ENCODE data around the gene CDH5.

Gene CDH5

GRCh38 chr16:66375451-66375850, 9.0 kb downstream of the CDH5 start:
- DNase-seq = no peak

- no peak for DNase-seq
Measured at GRCh38 chr16:66376114-66376513, 9.6 kb downstream of the CDH5 start.

DNA sequence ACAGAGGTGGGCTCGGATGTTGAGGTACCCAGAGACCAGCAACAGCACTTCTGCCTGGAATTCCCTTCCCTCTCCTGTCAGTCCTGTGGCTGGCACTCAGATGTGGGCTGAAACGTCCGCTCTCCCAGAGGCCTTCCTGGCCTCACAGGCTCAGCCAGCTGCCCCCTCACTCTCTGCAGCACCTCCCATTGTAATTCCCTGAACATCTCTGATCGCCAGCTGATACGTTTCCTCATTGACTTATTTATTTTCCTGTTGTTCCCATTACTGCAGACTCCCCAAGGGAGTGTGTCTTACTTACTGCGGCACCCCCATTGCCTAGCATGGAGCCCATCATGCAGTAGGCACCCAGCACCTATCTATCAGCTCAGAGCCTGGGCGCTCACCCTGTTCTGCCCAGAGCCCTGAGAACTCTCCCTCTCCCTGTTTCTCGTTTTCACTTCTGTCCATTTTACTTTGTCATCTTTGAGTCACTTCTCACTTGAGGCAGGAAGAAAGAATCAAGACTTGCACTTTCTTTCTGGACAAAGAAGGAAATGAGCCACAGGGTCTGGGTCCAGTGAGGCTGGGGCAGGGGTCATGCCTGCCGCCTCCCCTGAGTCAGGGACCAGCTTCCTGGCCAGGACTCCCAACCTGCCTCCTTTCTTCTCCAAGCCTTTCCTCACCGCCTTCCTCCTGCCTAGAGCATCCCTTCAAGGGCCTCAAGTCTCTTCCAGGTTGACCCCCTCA, 10.2 kb downstream of the CDH5 start:
- DNase-seq = no peak

DNA sequence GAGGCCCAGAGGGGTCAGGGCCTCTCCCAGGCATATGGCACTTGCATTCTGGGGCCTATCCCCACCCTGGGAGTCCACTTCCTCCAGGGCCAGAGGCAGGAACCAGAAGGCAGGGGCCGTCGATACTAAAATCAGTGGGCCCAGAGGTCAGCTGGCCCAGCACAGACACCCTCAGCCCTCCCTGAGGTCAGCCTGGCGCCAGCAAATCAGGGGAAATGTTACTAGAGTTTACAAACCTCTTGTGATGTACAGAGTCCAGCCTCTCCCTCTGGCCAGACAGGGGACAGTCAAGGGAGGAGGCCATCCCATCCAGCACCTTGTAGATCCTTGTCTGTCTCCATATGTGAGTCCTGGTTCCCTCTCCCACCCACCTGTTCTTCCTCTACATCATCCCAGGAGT, 10.8 kb downstream of the CDH5 start:
- DNase-seq = no peak

DNA sequence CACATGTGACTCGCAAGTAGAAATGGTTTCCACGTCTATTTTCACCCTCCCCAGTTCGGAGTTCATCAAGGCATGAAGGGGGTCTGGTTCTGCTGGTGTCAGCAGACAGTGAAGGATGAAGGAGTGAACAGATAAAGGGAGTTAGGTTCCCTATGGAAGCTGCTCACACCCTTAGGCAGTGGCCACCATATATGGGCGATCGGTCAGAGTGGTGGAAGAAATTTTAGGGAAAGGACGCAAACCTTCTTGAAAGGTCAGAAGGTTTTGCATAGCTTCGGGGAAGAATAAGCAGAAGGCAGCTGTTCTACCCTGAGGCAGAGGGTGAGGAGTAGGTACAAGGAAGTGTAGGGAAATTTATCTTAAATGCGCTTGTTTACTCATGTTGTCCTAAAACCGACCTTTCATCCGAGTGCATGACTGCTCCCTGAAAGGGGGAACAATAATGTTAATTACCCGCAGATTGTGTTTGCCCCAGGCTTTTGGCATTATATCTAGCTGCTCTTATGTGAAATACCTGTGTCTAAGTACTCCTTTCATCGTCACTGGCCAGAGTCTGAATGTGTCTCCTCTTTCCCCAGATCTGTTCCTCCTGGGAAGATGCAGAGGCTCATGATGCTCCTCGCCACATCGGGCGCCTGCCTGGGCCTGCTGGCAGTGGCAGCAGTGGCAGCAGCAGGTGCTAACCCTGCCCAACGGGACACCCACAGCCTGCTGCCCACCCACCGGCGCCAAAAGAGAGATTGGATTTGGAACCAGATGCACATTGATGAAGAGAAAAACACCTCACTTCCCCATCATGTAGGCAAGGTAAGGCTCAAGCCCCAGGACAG, 12.5 kb downstream of the CDH5 start:
- DNase-seq = no peak

GRCh38 chr16:66379571-66379941, 13.1 kb downstream of the CDH5 start:
- no peak for DNase-seq

GRCh38 chr16:66380421-66380820, 13.9 kb downstream of the CDH5 start:
- DNase-seq = no peak

DNA sequence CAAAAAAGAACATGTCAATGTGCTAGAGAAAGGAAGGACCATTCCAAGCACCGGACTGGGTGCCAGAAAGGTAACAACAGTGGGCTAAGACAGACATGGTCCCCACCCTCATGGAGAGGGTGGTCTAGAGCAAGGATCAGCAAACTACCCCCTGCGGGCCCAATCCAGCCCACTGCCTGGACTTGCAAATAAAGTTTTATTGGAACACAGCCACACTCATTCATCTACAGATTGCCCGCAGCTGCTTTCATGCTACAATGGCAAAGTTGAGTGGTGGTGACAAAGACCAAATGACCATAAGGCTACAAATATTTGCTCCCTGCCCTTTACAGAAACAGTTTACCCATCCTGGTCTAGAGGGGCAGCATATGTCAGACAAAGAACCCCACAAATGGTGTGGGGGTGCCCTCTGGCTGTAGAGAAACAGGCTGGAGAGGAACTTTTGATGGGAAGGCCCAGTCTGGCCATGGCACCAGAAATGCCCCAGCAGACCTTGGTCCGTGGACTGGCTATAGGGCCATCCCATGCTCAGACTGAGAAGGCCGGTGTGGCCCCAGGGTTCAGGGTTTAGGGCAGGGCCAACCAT, 15.2 kb downstream of the CDH5 start:
- DNase-seq = no peak

DNA sequence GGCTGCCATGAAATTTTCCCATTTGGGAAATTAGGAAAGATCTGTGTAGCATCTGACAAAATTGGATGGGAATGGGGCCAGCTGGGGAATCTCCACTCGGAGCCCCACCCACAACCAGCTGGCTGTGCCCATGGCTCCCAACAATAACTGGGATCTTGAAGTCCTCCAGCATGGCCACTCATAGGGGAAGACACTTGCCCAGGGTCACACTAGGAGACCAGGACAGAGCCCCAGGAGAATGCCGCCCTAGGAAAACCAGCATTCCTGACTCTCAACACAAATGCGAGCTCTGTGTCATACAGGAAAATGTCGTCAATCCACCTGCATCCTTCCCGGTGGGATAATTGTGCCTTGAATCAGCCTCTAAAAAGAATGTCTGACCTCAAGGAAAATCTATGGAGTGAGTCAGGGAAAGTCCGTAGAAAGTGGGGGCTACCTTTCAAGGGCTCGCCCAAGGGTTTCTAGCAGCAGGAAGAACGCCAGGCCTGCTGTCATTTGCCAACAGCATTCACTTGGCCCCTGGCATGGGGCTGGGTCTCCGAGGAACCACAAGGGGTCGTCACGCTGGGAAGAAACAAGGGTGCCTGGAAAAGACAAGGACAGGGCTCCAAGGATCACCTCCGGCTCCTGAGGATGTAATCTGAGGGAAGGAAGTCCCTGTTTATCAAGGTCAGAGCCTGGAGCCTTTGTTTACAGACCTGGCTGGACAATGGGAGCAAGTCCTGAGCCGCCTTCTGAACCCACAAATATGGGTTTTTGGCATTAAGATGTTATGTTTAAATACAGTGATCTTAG, 15.9 kb downstream of the CDH5 start:
- no peak for DNase-seq

DNA sequence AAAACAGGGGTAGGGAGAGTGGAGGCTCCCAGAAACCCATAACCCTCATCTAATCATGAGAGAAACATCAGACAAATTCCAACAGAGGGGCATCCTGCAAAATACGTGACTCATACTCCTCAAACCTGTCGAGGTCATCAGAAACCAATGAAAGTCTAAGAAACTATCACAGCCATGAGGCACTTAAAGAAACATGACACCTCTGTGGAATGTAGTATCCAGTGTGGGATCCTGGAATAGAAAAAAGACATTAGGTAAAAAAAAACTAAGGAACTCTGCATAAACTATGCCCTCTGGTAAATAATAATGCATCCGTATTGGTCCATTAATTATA, 16.4 kb downstream of the CDH5 start:
- DNase-seq = no peak

DNA sequence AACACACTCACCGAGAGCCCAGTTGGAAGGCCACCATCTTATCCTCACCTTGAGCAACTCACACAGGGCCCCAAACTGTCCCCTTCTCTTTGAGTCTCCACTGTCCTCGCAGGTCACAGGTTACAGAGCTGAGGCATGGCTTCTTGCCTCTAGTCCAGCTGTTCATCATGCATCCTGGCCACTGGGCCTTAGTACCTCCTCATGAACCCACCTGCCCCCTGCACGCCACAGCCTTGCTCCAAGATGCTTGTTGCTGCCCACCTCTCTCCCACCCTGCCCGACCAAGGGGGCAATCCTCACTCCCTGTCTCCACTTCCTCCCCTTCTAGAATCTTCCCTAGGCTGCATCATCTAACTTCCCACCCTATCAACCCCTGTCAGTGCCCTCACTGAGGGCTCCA, 17.1 kb downstream of the CDH5 start:
- no peak for DNase-seq

- no peak for DNase-seq
Measured at GRCh38 chr16:66385415-66385814, 18.9 kb downstream of the CDH5 start.

- no peak for DNase-seq
Measured at GRCh38 chr16:66386629-66387622, 20.4 kb downstream of the CDH5 start.

DNA sequence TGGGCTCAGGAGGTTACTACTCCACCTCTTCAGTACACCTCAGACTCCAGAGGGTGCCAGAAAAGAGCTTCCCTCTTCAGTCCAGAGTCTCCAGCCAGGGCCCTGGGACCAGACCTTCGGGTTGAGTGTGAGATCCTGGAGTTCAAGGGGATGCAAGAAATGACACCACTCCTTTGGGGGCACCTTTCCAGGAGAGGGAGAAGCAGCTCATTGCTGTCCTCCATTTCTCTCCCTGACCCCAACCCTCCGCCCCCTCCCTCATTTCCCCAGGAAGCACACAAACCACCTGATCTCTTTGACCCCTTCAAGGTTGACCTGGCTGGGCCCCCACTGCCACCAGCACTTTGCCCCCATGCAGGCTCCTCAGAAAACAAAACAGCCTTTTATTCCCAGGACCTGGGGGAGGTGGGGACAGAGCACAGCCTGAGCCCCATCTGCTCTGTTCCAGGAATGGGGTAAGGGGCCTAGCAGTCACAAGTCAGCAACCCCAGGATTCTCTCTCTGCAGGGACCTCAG, 21.4 kb downstream of the CDH5 start:
- DNase-seq = no peak

- DNase-seq = no peak
Measured at GRCh38 chr16:66388350-66389139, 22.1 kb downstream of the CDH5 start.

- DNase-seq = no peak
Measured at GRCh38 chr16:66389256-66390176, 23.0 kb downstream of the CDH5 start.

- DNase-seq = no peak
Measured at GRCh38 chr16:66390346-66391108, 24.0 kb downstream of the CDH5 start.

DNA sequence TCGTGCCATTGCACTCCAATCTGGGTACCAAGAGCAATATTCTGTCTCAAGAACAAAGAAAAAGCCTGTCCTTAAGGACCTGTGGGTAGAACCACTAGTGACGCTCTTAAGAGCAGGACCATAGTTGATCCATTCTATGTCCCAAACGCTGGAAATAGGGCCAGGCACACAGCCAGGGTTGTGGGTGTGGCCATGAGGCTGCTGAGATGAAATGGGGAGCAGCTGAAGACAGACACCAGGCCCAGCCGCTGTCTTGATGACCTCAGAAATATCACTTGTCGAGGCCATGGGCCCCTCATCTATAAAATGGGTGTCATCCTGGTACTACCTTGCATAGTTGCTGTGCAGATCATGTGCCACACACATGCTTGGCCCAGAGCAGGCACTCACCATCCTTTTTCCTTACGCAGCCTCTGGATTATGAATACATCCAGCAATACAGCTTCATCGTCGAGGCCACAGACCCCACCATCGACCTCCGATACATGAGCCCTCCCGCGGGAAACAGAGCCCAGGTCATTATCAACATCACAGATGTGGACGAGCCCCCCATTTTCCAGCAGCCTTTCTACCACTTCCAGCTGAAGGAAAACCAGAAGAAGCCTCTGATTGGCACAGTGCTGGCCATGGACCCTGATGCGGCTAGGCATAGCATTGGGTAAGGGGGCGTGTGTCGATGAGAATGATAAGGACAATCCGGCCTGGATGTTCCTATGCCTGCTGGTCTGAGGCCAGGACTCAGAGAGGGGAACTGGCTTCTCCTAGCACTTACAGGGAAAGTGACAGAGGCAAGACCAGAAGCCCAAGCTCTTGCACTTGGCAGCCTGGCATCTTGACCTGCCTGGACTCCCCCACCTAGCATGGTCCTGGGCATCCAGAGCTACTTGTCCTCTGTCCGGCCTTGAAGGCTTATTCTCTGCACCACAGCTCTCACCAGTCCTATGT, 25.5 kb downstream of the CDH5 start:
- DNase-seq = no peak

All from NCI-H1930 (cell line).